Endometrium (tissue), 2 donors: ENCODE data around the gene DCLK1.
A peak's percentile ranks its signal among the peaks of the same experiment; 100 is the strongest.

Experiments
- FAIRE-seq: peaks from 2 replicates; lab custom pipeline; 2012; peaks lifted over from hg19 to GRCh38; lab: Jason Lieb, UNC
- donor health status: control.
- donor health status: control.

DCLK1 gene

DNA sequence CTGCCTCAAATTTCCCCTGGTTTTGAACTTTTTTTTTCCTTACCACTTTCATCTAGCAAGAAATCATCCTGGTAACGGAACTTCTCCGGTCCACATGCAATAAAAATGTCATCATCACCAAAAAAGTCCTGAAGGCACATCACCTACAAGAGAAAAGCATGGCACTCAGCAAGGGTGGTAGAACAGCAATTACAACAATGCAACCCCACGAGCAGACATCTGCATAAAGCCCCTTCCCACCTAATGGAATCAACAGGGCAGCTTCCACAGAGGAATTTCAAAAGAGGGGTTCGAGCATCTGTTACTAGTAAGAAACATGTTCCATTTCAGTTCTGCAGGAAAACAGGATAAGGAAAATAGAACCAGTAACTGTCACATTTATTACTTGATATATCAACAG is 183.9 kb downstream of the DCLK1 start:
- no peak for FAIRE-seq

DNA sequence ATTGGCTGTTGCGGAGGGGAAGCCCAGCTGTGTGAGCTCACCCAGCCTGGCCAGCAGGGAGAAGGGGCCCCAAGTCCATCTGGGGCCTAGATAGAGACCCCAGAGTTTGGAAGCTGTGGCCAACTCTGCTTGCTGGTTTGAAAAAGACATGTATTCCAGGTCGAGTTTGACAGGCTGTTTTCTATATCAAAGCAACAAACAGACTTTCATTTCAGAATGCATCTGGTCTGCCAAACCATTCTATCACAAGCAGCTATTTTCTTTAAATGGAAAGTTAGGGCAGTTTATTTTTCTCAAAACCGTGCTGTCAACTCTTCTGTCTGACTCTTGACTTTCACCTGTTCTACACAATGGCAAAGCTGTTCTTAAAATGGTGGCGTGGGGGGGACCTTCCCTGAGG is 185.8 kb downstream of the DCLK1 start:
- FAIRE-seq = no peak

- FAIRE-seq = no peak
Measured at GRCh38 chr13:35941374-35941773, 189.8 kb downstream of the DCLK1 start.

DNA sequence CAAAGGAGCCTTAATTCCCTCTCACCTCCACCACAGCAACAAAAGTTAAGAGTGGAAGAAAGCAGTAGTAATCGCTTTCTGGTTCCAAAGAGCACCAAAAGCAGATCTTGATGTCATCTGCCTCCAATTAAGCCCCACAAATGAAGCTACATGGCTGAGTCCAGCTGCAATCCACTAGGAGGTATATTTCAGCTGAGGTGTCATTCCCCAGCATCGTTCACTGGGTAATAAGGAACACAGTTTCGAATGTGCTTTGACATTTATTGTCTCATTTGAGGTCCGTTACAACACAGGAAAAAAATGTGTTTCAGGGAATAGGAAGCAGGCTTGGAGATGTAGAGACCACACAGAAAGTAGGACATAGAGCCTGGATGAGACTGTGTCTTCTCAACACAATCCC is 190.4 kb downstream of the DCLK1 start:
- no peak for FAIRE-seq

DNA sequence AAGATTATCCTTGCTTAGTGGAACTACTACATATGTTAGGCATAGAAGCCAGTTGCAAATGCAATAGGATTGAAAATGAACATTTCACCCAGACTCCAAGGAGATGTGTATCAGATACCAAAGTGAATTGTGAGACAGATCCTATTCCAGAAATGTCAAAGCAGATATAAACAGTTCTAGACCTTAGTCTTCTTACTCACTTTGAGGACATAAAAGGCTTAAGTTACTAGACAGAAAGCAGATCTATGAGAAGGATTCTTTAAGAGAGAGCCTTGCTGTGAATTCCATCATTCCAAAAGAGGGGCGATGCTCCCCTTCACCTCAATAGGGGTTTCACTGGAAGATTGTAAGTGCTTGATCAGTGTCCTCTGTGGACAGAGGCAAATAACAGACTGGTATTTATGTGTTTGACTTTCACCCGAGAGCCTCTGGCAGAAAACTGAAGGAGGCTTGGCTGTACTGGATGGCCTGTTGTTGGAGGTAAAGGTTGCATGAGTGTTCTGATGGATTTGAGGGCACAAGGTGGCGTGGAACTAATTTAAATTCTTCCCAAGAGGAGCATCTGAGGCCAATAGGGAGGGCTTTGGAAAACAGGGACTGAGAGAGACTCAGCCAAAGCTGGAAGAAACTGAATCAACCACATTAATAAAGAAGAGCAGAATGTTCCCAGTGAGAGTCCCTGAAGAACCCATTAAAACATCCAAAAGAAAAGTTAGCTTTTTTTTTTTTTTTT is 194.8 kb downstream of the DCLK1 start:
- FAIRE-seq = no peak

GRCh38 chr13:35930665-35931631 is 200.2 kb downstream of the DCLK1 start:
- no peak for FAIRE-seq

DNA sequence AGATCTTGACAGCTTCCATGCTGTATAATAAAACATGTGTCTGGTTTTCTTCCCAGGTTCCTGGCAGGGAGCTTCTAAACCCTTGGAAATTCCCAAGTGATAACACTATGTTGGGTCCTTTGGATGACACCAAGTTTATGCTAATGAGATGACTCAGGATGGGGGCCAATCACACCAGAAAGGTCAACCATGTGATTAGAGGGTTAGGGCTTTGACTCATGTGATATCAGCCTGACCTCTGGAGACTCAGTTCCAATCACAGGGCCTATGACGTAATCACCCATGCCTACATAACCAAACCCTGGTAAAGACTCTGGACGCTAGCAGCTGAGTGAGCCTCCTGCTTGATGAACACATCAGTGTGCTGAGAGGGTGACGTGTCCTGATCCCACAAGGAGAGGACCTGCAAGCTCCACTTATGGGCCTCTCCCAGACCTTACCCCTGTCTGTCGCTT is 203.6 kb downstream of the DCLK1 start:
- no peak for FAIRE-seq

GRCh38 chr13:35926859-35927530 is 204.2 kb downstream of the DCLK1 start:
- FAIRE-seq = peak; percentile 96

GRCh38 chr13:35925669-35926068 is 205.5 kb downstream of the DCLK1 start:
- FAIRE-seq = no peak

GRCh38 chr13:35923347-35923746 is 207.8 kb downstream of the DCLK1 start:
- FAIRE-seq = no peak

- FAIRE-seq = no peak
Measured at GRCh38 chr13:35920816-35921215, 210.4 kb downstream of the DCLK1 start.

- no peak for FAIRE-seq
Measured at GRCh38 chr13:35917942-35918645, 213.1 kb downstream of the DCLK1 start.

DNA sequence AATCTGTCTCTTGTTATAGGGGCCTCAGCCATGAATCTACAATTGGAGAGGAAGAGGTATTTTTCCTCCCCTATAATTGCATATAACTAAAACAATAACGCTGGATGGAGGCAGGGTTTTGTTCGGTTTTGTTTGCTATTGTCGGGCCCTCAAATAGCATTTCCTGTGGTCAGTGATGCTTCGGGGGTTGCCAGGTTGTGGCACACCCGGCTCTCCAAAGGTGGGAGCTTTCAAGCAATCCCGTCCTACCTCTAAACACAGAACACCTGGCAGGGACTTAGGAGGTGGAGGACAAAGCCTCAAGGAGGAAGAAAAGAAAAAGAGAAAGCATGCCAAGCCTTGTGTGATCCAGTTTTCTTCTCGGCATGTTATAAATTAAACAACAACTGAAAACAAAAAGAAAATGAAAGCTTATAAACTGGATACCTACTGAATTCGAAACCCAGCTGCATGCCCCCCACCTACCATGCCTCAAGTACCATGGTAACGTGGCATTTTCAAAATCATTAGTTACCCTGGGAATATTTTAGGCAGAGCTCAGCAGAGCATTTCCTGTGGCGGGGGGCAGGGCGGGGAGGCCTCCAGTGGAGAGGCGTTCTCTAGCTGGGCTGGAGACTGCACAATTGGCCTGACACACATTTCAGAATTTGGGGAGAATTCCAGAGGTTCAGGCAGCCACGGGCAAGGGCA is 213.8 kb downstream of the DCLK1 start:
- no peak for FAIRE-seq

DNA sequence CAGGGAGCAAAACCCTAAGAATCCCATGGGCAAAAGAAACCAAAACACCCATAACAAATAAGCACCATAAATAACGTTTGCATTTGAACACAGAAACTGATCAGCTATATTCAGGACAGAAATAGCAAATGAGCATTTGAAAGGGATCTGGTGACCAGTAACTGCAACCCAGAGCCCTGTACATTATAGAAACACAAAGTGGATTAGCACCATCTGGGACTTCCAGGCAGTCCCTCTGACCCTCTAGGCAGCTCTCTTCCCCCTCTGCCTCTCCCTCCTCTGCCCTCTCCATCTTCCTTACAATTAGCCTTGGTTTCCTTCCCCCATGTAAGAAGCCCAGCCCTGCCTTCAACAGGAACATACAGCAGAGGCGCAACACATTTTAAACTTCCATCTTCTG is 215.0 kb downstream of the DCLK1 start:
- no peak for FAIRE-seq

GRCh38 chr13:35914662-35915061 is 216.5 kb downstream of the DCLK1 start:
- no peak for FAIRE-seq

- no peak for FAIRE-seq
Measured at GRCh38 chr13:35912841-35913240, 218.3 kb downstream of the DCLK1 start.

DNA sequence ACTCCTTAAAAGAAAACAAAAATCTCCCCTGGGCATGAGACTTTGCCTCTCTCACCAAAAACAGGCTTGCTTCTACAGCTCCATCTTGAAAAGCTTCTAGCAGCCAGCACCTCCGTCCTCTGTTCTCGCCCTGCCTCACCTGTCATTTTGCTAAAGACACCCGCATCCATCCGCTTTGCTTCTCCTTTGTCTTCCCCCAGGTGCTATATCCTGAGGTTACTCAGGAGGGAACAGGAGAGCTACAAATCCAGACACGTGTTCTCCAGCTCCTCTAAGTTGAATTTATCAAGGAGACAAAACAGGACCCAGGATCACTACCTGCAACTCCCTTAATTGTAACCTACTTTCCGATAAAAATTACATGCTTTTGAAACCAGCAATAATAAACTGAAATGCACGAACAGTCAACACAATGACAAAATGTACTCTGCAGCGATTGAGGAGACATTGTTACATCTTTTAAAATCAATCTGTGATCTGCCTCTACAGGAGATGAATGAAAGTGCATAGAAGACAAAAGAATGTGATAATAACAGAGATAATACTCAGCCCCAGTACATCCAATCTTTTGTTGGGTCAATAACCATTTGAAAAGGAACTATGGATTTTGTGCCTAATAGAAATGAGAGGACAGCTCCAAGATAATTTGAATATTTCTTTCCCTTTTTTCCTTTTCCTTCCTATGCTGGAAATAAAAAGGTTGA is 221.2 kb downstream of the DCLK1 start:
- FAIRE-seq = no peak

GRCh38 chr13:35909091-35909490 is 222.1 kb downstream of the DCLK1 start:
- no peak for FAIRE-seq

DNA sequence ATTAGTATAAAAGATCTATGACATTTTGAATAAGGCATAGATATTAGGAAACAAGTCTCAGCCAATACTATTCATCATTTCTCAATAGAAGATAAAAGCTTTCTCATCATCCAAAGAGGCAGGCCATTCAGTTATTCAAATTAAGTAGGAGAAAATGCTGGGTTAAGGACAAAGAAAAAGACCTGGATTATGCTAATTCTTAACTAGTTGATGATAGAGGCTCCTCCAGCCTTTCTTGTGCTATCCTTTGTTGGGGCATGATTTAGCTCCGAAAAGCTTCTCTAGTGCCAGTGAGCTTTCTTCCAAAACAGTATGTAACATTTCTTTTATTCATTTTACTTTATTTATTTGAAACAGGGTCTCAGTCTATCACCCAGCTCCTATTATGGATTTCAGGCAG is 223.0 kb downstream of the DCLK1 start:
- no peak for FAIRE-seq

DNA sequence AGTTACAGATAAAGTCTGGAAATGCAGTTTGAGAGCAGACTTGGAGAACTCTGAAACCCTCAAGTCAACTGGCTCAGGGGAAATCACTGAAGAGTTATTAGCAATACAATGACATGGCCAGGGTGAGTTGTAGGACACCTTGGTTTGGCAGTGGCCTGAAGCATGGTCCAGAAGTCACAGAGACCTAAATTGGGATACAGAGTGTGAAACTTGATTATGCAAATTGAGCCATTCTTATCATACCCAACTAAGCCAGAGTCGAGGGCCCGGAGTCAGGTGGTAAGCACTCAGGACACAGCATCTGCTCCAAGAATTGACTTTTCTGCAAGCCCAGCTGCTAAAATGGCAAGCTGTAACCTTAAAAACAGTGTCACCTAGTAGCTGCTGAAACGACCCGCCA is 224.5 kb downstream of the DCLK1 start:
- FAIRE-seq = no peak

GRCh38 chr13:35903075-35903474 is 228.1 kb downstream of the DCLK1 start:
- FAIRE-seq = no peak
